A673 (cell line): ENCODE results near the gene LANCL1.

Experiments
- EZH2 ChIP-seq: fragments of 200-600 bp; sonication (generic); IDR thresholded peaks from 2 replicates; pipeline ENCODE4 v1.6.1; 2017; ENCODE audit warnings: borderline replicate concordance, low read depth, mild to moderate bottlenecking, mixed read lengths, antibody characterized with exemption, low read length; ENCODE audit not compliant: poor library complexity, severe bottlenecking
- TF ChIP-seq, protein P1 (sequence below): fragments of 300-800, 200-600 bp; sonication (generic); conservative IDR thresholded peaks from 2 replicates; pipeline ENCODE4 v1.5.1; 2017; ENCODE audit warnings: low read depth, mild to moderate bottlenecking, antibody characterized with exemption, low read length, moderate library complexity, mixed read lengths

DNA sequence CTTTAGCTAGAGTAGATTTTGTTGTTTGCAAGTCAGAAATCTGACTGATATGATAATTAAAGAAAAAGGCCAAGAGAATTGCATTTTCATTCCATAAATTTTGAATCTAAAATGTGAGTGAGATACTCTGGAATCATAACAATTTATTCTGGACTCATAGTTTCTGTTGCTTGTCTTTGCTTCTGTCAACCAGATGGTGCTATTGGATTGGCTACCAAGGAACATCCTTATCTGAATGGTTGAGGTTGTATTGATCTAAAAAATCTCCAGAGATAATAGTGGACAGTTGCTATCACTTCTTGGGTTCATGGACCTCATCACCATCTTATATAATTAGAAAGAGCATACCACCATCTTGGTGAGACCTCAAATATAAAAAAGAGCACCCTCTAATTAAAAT lies 45.8 kb upstream of the LANCL1 start:
- TF ChIP-seq, protein P1, sequence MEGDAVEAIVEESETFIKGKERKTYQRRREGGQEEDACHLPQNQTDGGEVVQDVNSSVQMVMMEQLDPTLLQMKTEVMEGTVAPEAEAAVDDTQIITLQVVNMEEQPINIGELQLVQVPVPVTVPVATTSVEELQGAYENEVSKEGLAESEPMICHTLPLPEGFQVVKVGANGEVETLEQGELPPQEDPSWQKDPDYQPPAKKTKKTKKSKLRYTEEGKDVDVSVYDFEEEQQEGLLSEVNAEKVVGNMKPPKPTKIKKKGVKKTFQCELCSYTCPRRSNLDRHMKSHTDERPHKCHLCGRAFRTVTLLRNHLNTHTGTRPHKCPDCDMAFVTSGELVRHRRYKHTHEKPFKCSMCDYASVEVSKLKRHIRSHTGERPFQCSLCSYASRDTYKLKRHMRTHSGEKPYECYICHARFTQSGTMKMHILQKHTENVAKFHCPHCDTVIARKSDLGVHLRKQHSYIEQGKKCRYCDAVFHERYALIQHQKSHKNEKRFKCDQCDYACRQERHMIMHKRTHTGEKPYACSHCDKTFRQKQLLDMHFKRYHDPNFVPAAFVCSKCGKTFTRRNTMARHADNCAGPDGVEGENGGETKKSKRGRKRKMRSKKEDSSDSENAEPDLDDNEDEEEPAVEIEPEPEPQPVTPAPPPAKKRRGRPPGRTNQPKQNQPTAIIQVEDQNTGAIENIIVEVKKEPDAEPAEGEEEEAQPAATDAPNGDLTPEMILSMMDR: no peak
- no peak for TF ChIP-seq EZH2
